Measurements from ENCODE around the gene KRT74. TPM values are rescaled to one million over a fixed set of nuclear protein-coding genes. Genes with fewer than 3 reads are reported as not detected.

KRT74 gene
- total and polyA plus RNA-seq, 12 donors, result not detected

DNA sequence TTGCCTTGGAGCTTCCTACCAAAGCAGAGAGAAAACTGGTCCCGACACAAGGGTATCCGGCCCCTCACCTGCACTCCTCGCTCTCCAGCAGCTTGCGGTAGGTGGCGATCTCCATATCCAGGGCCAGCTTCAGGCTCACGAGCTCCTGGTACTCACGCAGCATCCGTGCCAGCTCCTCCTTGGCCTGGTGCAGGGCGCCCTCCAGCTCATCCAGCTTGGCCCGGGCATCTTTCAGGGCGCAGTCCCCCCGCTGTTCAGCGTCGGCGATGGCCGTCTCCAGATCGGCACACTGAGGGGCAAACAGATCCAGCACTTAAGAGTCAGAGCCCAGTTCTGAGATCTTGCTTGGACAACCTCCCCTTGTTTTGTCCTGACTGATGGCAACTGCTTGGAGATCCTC is 13.9 kb upstream of the KRT74 start:
- WGBS, 4 donors, result 79 to 86% (median 83%) methylated on average over 10 to 17 of the region's 17 CpGs
- Histone ChIP-seq H3K4me3 (no peak overlapping the region), H3K4me1 (replicated peaks in 1 of 2) (no peaks in the 10 kb centered on the region), H3K9me3 (replicated peaks in 1 of 3) (no peaks in the 10 kb centered on the region), H3K27ac (no peak overlapping the region), H3K27me3 (no peaks in the 10 kb centered on the region), H3K36me3 (replicated peaks in 1 of 2) (no peaks in the 10 kb centered on the region)
- DNase-seq, result no peak
- TF ChIP-seq POLR2A (IDR thresholded peaks at IDR 0.05), result no peak
- TF ChIP-seq, protein P1, sequence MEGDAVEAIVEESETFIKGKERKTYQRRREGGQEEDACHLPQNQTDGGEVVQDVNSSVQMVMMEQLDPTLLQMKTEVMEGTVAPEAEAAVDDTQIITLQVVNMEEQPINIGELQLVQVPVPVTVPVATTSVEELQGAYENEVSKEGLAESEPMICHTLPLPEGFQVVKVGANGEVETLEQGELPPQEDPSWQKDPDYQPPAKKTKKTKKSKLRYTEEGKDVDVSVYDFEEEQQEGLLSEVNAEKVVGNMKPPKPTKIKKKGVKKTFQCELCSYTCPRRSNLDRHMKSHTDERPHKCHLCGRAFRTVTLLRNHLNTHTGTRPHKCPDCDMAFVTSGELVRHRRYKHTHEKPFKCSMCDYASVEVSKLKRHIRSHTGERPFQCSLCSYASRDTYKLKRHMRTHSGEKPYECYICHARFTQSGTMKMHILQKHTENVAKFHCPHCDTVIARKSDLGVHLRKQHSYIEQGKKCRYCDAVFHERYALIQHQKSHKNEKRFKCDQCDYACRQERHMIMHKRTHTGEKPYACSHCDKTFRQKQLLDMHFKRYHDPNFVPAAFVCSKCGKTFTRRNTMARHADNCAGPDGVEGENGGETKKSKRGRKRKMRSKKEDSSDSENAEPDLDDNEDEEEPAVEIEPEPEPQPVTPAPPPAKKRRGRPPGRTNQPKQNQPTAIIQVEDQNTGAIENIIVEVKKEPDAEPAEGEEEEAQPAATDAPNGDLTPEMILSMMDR (IDR thresholded peaks at IDR 0.05), result no peak
- intact Hi-C loops (cut with DNase I), result loop anchor here (10.0 kb wide), 1 partner anchor 213 kb away; no protein-coding TSS in a partner anchor

DNA sequence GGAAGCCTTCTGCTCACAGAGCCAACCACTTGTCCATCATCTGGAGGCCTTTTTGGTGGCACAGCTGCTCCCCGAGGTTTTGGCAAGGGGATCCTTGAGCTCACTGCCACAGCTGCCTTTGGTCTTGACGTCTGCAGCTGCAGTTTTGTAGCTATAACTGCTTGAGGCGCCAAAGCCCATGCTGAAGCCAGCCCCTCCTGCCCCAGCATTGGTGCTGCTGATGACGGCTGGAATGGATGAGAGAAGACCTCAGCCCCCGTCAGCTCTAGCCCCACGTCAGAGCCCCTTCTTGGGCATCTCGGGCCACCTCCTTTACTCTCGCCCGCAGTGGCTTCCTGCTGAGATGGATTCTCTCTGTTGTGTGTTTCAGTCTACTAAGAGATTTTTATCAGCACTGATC is 12.3 kb upstream of the KRT74 start:
- 70 to 78% (median 75%) methylated on average over 9 of the region's 9 CpGs for WGBS, 4 donors
- Histone ChIP-seq H3K4me1 (replicated peaks in 1 of 2) (no peaks in the 10 kb centered on the region), H3K27ac (no peak overlapping the region), H3K9me3 (replicated peaks in 1 of 3) (no peaks in the 10 kb centered on the region), H3K36me3 (replicated peaks in 1 of 2) (no peaks in the 10 kb centered on the region), H3K27me3 (no peaks in the 10 kb centered on the region), H3K4me3 (no peak overlapping the region)
- intact Hi-C loops (cut with DNase I), result loop anchor here (10.0 kb wide), 1 partner anchor 211 kb away; no protein-coding TSS in a partner anchor
- DNase-seq, result no peak
- no peak for TF ChIP-seq POLR2A (IDR thresholded peaks at IDR 0.05)
- TF ChIP-seq, protein P1 (IDR thresholded peaks at IDR 0.05), result no peak

DNA sequence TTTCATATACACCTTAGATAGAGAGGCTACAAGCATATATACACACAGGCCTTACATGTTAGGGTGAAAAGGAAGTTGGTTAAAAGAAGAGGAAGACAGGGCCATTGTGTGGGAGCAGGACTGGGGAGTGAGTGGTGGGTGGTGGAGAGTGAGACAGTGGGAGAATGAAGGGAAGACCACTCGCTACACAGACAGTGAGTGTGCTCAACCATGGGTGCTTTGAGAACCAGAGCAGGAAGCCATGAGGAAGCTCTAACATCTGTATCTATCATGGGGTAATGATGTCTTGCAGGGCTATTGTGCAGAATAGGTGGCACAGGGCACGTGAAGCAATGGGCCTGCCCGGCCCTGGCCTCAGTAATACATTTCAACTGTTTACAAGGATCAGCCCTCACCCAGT is 11.4 kb upstream of the KRT74 start:
- WGBS, 4 donors, result 76 to 91% (median 85%) methylated on average over 3 of the region's 3 CpGs
- Histone ChIP-seq H3K27ac (no peak overlapping the region), H3K4me1 (replicated peaks in 1 of 2) (no peaks in the 10 kb centered on the region), H3K9me3 (replicated peaks in 1 of 3) (no peaks in the 10 kb centered on the region), H3K4me3 (no peak overlapping the region), H3K36me3 (replicated peaks in 1 of 2) (no peaks in the 10 kb centered on the region), H3K27me3 (no peaks in the 10 kb centered on the region)
- no peak for TF ChIP-seq POLR2A (IDR thresholded peaks at IDR 0.05)
- TF ChIP-seq, protein P1 (IDR thresholded peaks at IDR 0.05), result no peak
- DNase-seq, result no peak
- intact Hi-C loops (cut with DNase I), result loop anchor here (10.0 kb wide), 1 partner anchor 210 kb away; no protein-coding TSS in a partner anchor

DNA sequence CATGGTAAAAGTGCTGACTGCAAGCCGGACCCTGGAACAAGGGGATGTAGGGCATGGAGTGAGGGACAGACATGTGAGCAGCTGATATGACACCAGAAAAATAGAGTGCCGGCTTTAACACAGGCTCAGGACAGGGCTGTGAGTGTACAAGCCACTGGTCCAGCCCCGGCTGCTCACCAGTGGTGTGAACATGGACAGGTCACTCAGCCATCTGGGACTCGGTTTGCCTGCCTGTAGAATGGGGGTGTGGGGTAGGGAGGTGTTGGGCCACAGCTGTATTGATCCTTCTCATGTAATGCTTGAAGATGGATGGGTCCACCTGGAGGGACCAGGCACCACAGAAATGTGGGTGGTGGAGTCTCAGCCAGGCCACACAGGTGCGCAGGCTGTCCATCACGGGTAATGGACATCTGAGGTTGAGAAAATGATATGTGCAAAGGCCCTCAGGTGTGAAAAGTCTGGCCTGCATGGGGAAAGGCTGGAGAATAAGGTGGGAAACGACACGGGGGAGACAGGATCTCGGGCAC is 10.6 kb upstream of the KRT74 start:
- WGBS, 4 donors, result 78 to 88% (median 87%) methylated on average over 9 of the region's 9 CpGs
- Histone ChIP-seq H3K27ac (no peak overlapping the region), H3K27me3 (no peaks in the 10 kb centered on the region), H3K4me3 (no peak overlapping the region), H3K36me3 (replicated peaks in 1 of 2) (no peaks in the 10 kb centered on the region), H3K9me3 (replicated peaks in 1 of 3) (no peaks in the 10 kb centered on the region), H3K4me1 (replicated peaks in 1 of 2) (no peaks in the 10 kb centered on the region)
- no peak for DNase-seq
- intact Hi-C loops (cut with DNase I), result loop anchor here (5.0 to 10.0 kb wide), 4 partner anchors 209 to 398 kb away; no protein-coding TSS in a partner anchor
- TF ChIP-seq POLR2A (IDR thresholded peaks at IDR 0.05), result no peak
- TF ChIP-seq, protein P1 (IDR thresholded peaks at IDR 0.05), result no peak
